ENCODE data around the gene SLC39A11. TPM values are rescaled to one million over a fixed set of nuclear protein-coding genes. Genes with fewer than 3 reads are reported as not detected.

Gene SLC39A11
- total RNA-seq, 1 experiment from 2014 or later = 18.9 TPM

DNA sequence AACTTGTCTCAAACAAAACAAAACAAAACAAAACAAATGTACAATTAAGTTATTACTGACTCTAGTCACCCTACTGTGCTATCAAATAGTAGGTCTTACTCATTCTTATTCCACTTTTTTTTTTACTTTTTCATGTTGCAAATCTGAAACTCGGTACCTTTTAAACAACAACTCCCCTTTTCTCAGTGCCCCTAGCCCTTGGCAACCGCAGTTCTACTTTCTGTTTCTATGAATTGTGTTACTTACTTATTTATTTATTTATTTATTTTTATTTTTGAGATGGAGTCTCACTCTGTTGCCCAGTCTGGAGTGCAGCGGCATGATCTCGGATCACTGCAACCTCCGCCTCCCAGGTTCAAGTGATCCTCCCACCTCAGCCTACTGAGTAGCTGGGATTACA lies 104.0 kb downstream of the SLC39A11 start (continued):
- TF ChIP-seq NR1H2 (CRISPR knock-in tag; IDR thresholded peaks at IDR 0.05) = no peak
- TF ChIP-seq, protein P1, sequence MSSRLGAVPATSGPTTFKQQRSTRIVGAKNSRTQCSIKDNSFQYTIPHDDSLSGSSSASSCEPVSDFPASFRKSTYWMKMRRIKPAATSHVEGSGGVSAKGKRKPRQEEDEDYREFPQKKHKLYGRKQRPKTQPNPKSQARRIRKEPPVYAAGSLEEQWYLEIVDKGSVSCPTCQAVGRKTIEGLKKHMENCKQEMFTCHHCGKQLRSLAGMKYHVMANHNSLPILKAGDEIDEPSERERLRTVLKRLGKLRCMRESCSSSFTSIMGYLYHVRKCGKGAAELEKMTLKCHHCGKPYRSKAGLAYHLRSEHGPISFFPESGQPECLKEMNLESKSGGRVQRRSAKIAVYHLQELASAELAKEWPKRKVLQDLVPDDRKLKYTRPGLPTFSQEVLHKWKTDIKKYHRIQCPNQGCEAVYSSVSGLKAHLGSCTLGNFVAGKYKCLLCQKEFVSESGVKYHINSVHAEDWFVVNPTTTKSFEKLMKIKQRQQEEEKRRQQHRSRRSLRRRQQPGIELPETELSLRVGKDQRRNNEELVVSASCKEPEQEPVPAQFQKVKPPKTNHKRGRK (CRISPR knock-in tag; IDR thresholded peaks at IDR 0.05; ENCODE audit: borderline replicate concordance) = no peak
- no peak for TF ChIP-seq ZBTB21 (CRISPR knock-in tag; IDR thresholded peaks at IDR 0.05; ENCODE audit: borderline replicate concordance)
- no peak for TF ChIP-seq TEAD1 (CRISPR knock-in tag; IDR thresholded peaks at IDR 0.05)
- TF ChIP-seq RORB (CRISPR knock-in tag; IDR thresholded peaks at IDR 0.05) = no peak
- TF ChIP-seq, protein P2, sequence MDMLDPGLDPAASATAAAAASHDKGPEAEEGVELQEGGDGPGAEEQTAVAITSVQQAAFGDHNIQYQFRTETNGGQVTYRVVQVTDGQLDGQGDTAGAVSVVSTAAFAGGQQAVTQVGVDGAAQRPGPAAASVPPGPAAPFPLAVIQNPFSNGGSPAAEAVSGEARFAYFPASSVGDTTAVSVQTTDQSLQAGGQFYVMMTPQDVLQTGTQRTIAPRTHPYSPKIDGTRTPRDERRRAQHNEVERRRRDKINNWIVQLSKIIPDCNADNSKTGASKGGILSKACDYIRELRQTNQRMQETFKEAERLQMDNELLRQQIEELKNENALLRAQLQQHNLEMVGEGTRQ (CRISPR knock-in tag; IDR thresholded peaks at IDR 0.05) = no peak
- no peak for TF ChIP-seq ESRRA (CRISPR knock-in tag; IDR thresholded peaks at IDR 0.05; ENCODE audit: borderline replicate concordance)
- TF ChIP-seq NR2C2 (CRISPR knock-in tag; IDR thresholded peaks at IDR 0.05) = no peak

DNA sequence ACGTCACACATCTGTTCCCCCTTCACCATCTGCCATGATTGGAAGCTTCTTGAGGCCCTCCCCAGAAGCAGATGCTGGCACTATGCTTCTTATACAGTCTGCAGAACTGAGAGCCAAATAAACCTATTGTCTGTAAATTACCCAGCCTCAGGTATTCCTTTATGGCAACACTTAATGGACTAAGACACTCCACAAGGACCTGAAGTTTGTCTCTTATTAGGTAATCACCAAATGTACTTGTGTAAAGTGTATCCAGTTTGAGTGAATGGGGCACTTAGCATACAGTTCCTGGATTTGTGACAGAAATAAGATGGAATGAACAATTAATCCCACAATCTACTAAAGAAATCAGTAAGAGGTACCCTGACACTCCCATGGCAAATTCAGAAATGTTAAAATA lies 105.3 kb downstream of the SLC39A11 start:
- CTCF ChIA-PET = interaction anchor here (1.2 to 3.7 kb wide), 6 partner anchors 17 to 262 kb away, joined by 6 to 82 read pairs (median 18); no protein-coding TSS in a partner anchor
- DNase-seq (ENCODE audit: low spot score) = no peak
- POLR2A ChIA-PET = interaction anchor here (1.8 kb wide), 1 partner anchor 35 kb away, joined by 4 read pairs; no protein-coding TSS in a partner anchor
- Mint-ChIP-seq H3K4me3 (no peak overlapping the region), H3K4me1 (peaks cover 5% of the 10 kb centered on the region; the same call in 1 of the 2 replicates), H3K27ac (no peak overlapping the region), H3K27me3 (ENCODE audit: low read depth) (no peaks in the 10 kb centered on the region), H3K36me3 (no peaks in the 10 kb centered on the region), H3K9me3 (no peaks in the 10 kb centered on the region)
- no peak for ATAC-seq
- TF ChIP-seq, protein P3, sequence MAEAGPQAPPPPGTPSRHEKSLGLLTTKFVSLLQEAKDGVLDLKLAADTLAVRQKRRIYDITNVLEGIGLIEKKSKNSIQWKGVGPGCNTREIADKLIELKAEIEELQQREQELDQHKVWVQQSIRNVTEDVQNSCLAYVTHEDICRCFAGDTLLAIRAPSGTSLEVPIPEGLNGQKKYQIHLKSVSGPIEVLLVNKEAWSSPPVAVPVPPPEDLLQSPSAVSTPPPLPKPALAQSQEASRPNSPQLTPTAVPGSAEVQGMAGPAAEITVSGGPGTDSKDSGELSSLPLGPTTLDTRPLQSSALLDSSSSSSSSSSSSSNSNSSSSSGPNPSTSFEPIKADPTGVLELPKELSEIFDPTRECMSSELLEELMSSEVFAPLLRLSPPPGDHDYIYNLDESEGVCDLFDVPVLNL (CRISPR knock-in tag; IDR thresholded peaks at IDR 0.05; ENCODE audit: borderline replicate concordance, low read depth) = no peak
- TF ChIP-seq, protein P1 (CRISPR knock-in tag; IDR thresholded peaks at IDR 0.05; ENCODE audit: borderline replicate concordance) = no peak
- TF ChIP-seq TEAD1 (CRISPR knock-in tag; IDR thresholded peaks at IDR 0.05) = no peak
- no peak for TF ChIP-seq SP1 (CRISPR knock-in tag; conservative IDR thresholded peaks at IDR 0.05)
- TF ChIP-seq CREB1 (CRISPR knock-in tag; IDR thresholded peaks at IDR 0.05) = no peak
- no peak for TF ChIP-seq RELA (CRISPR knock-in tag; IDR thresholded peaks at IDR 0.05; ENCODE audit: borderline replicate concordance)
- TF ChIP-seq ELF4 (CRISPR knock-in tag; IDR thresholded peaks at IDR 0.05; ENCODE audit: low read depth) = no peak
- no peak for TF ChIP-seq PRRX2 (CRISPR knock-in tag; IDR thresholded peaks at IDR 0.05)
- TF ChIP-seq, protein P4, sequence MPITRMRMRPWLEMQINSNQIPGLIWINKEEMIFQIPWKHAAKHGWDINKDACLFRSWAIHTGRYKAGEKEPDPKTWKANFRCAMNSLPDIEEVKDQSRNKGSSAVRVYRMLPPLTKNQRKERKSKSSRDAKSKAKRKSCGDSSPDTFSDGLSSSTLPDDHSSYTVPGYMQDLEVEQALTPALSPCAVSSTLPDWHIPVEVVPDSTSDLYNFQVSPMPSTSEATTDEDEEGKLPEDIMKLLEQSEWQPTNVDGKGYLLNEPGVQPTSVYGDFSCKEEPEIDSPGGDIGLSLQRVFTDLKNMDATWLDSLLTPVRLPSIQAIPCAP (CRISPR knock-in tag; IDR thresholded peaks at IDR 0.05) = no peak
- no peak for TF ChIP-seq IRF2 (CRISPR knock-in tag; IDR thresholded peaks at IDR 0.05; ENCODE audit: borderline replicate concordance, low read depth)
- no peak for TF ChIP-seq SMAD4 (CRISPR knock-in tag; IDR thresholded peaks at IDR 0.05)
